Measurements from ENCODE around the gene CKB.

The CKB gene

DNA sequence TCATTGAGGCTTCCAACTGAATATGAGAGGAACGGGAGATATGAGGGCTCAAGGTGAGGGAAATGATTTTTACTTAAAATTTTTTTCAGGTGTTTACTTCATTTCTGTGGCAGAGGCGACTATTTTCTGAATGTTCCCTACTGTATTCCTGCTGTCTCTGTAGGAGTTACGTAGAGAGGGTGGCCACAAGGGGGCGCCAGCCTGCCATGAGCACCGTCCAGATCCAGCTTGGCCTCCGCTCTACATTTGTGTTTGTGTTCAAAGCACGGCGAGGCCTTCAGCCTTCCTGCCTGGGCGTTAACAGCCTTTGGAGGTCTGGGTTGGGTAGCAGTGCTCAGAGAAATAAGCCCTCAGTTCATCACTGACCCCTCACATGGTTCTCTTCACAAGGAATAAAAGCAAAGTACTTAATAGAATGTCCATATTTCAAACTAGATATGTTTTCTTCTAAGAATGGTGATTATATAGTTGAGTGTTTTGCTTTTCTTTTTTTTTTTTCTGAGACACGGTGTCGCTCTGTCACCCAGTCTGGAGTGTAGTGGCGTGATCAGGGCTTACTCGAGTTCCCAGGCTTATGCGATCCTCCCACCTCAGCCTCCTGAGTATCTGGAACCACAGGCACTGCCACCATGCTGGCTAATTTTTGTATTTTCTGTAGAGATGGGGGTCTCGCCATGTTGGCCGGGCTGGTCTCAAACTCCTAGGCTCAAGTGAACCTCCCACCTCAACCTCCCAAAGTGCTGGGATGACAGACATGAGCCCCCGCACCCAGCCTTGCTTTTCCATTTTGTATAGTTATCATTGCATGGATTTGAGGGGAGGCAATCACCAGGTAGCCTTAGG lies 22.3 kb downstream of the CKB start:
- no peaks in the 10 kb centered on the region for H3K9me3 ChIP-seq (replicated peaks; ENCODE audit: low read length)
- H3K36me3 ChIP-seq (ENCODE audit: insufficient read depth, low read length): peaks cover 69% of the 10 kb centered on the region

DNA sequence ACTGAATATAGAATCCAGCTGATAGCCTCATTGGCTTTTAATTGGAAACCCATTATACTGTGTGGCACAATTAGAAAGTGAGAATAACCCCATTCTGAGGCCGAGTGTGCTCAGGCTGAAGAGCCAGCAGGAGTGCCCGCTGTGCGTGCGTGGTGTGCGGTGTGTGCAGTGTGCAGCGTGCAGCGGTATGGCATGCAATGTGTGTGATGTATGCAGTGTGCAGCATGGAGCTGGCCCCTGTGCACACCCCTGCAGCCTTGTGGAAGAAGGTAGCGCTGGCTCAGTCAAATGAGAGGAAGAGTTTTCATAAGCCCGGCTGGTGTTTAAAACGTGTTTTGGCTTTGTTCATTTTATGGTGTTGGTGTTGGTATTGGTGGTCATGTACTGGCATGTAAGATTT lies 22.9 kb downstream of the CKB start:
- peaks cover 69% of the 10 kb centered on the region for H3K36me3 ChIP-seq (ENCODE audit: insufficient read depth, low read length)
- H3K4me2 ChIP-seq (ENCODE audit: low read length): no peak overlapping the region
- no peak overlapping the region for H3K4me3 ChIP-seq (ENCODE audit: low read length)

More for the DNA sequence above, 22.3 kb downstream of the CKB start:
- H3K4me1 ChIP-seq (ENCODE audit: control insufficient read depth, insufficient read depth, low read length): peaks cover 4% of the 10 kb centered on the region
- H3K9ac ChIP-seq (ENCODE audit: low read depth, low read length): peak overlapping the region; percentile 22
- H3K27me3 ChIP-seq (ENCODE audit: control insufficient read depth, insufficient read depth, low read length): no peaks in the 10 kb centered on the region
- H3K4me2 ChIP-seq (ENCODE audit: low read length): no peak overlapping the region
- H3K4me3 ChIP-seq (ENCODE audit: low read length): no peak overlapping the region

GRCh38 chr14:103496776-103497175 lies 25.9 kb downstream of the CKB start:
- H3K4me1 ChIP-seq (ENCODE audit: control insufficient read depth, insufficient read depth, low read length): peaks cover 4% of the 10 kb centered on the region
- no peak overlapping the region for H3K4me3 ChIP-seq (ENCODE audit: low read length)
- H3K9ac ChIP-seq (ENCODE audit: low read depth, low read length): no peak overlapping the region
- H3K27me3 ChIP-seq (ENCODE audit: control insufficient read depth, insufficient read depth, low read length): no peaks in the 10 kb centered on the region
- H3K36me3 ChIP-seq (ENCODE audit: insufficient read depth, low read length): peaks cover 61% of the 10 kb centered on the region
- H3K4me2 ChIP-seq (ENCODE audit: low read length): no peak overlapping the region
- no peaks in the 10 kb centered on the region for H3K9me3 ChIP-seq (replicated peaks; ENCODE audit: low read length)

More for the DNA sequence above, 22.9 kb downstream of the CKB start:
- H3K4me1 ChIP-seq (ENCODE audit: control insufficient read depth, insufficient read depth, low read length): peaks cover 4% of the 10 kb centered on the region
- H3K27me3 ChIP-seq (ENCODE audit: control insufficient read depth, insufficient read depth, low read length): no peaks in the 10 kb centered on the region
- no peak overlapping the region for H3K9ac ChIP-seq (ENCODE audit: low read depth, low read length)
- H3K9me3 ChIP-seq (replicated peaks; ENCODE audit: low read length): no peaks in the 10 kb centered on the region

DNA sequence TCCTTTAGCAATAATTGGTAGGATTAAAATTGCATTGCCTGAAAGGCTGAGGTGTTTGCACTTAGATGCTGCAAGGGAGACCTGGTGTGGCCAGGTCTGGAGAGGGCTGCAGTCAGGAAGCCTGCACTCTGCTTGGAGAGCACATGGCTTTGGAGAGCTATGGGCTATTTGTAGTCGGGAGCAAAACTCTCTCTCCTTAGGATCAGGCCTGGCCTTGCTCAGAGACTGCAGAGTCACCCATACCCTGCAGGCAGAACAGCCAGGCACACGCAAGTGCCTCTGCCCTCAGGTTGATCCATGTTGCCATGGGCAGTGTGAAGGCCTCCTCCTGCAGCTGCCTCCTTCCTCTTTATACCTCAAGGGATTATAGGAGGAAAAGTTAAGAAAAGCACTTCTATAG lies 26.8 kb downstream of the CKB start:
- H3K4me2 ChIP-seq (ENCODE audit: low read length): no peak overlapping the region
- peaks cover 4% of the 10 kb centered on the region for H3K4me1 ChIP-seq (ENCODE audit: control insufficient read depth, insufficient read depth, low read length)
- peaks cover 56% of the 10 kb centered on the region for H3K36me3 ChIP-seq (ENCODE audit: insufficient read depth, low read length)
- H3K4me3 ChIP-seq (ENCODE audit: low read length): no peak overlapping the region
- no peaks in the 10 kb centered on the region for H3K27me3 ChIP-seq (ENCODE audit: control insufficient read depth, insufficient read depth, low read length)
- no peaks in the 10 kb centered on the region for H3K9me3 ChIP-seq (replicated peaks; ENCODE audit: low read length)
- H3K9ac ChIP-seq (ENCODE audit: low read depth, low read length): no peak overlapping the region

GRCh38 chr14:103492156-103492925 lies 30.3 kb downstream of the CKB start:
- Histone ChIP-seq H3K36me3 (ENCODE audit: insufficient read depth, low read length) (peaks cover 67% of the 10 kb centered on the region), H3K4me1 (ENCODE audit: control insufficient read depth, insufficient read depth, low read length) (peaks cover 2% of the 10 kb centered on the region)

GRCh38 chr14:103491691-103492090 lies 30.9 kb downstream of the CKB start:
- H3K4me1 ChIP-seq (ENCODE audit: control insufficient read depth, insufficient read depth, low read length): peaks cover 2% of the 10 kb centered on the region
- H3K9me3 ChIP-seq (replicated peaks; ENCODE audit: low read length): no peaks in the 10 kb centered on the region
- no peak overlapping the region for H3K4me2 ChIP-seq (ENCODE audit: low read length)
- H3K4me3 ChIP-seq (ENCODE audit: low read length): no peak overlapping the region
- no peaks in the 10 kb centered on the region for H3K27me3 ChIP-seq (ENCODE audit: control insufficient read depth, insufficient read depth, low read length)
- H3K36me3 ChIP-seq (ENCODE audit: insufficient read depth, low read length): peaks cover 69% of the 10 kb centered on the region
- no peak overlapping the region for H3K9ac ChIP-seq (ENCODE audit: low read depth, low read length)

More at GRCh38 chr14:103492156-103492925, 30.3 kb downstream of the CKB start:
- H3K4me2 ChIP-seq (ENCODE audit: low read length): no peak overlapping the region
- no peaks in the 10 kb centered on the region for H3K9me3 ChIP-seq (replicated peaks; ENCODE audit: low read length)
- no peak overlapping the region for H3K4me3 ChIP-seq (ENCODE audit: low read length)
- no peak overlapping the region for H3K9ac ChIP-seq (ENCODE audit: low read depth, low read length)
- H3K27me3 ChIP-seq (ENCODE audit: control insufficient read depth, insufficient read depth, low read length): no peaks in the 10 kb centered on the region

DNA sequence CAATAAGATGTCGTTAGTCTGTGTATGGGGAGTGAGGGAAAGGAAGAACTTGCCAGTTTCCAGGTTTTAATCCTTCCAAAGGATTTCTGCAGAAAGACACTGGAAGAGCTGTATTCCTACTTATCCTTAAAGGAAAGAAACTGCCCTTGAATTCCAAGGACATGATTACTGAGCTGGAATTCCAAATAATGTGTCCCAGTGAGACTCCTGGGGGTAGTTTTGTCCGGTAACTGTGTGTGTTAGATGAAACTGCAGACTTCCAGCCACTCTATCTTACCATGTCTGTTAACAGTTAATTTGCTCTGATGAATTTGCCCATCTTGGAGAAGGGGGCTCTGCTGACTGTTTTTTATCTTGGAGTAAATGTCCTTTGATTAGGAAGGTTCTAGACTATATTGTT lies 33.0 kb downstream of the CKB start:
- peaks cover 57% of the 10 kb centered on the region for H3K36me3 ChIP-seq (ENCODE audit: insufficient read depth, low read length)
- H3K4me3 ChIP-seq (ENCODE audit: low read length): no peak overlapping the region
- H3K9me3 ChIP-seq (replicated peaks; ENCODE audit: low read length): no peaks in the 10 kb centered on the region
- peaks cover 2% of the 10 kb centered on the region for H3K4me1 ChIP-seq (ENCODE audit: control insufficient read depth, insufficient read depth, low read length)
- H3K9ac ChIP-seq (ENCODE audit: low read depth, low read length): no peak overlapping the region
- H3K27me3 ChIP-seq (ENCODE audit: control insufficient read depth, insufficient read depth, low read length): no peaks in the 10 kb centered on the region
- no peak overlapping the region for H3K4me2 ChIP-seq (ENCODE audit: low read length)

DNA sequence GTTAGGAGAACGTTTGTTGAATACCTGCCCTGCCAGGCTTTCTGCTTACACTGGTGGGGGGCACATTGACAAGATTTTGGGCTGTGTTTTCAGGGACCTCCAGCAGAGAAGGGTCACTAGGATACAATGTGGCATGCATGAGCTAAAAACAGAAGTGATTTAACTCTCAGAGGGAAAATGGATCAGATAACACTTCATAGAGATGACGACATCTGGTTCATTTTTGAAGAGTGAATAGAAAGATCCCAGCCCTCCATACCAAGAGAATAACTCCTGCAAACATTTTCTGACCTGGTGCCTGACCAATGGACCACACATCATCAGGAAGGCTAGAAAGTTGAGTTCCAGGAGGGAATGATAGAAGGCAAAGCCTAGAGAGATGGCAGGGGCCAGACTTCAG lies 33.7 kb downstream of the CKB start:
- Histone ChIP-seq H3K4me1 (ENCODE audit: control insufficient read depth, insufficient read depth, low read length) (peaks cover 3% of the 10 kb centered on the region), H3K9ac (ENCODE audit: low read depth, low read length) (no peak overlapping the region), H3K36me3 (ENCODE audit: insufficient read depth, low read length) (peaks cover 61% of the 10 kb centered on the region), H3K27me3 (ENCODE audit: control insufficient read depth, insufficient read depth, low read length) (no peaks in the 10 kb centered on the region), H3K9me3 (replicated peaks; ENCODE audit: low read length) (no peaks in the 10 kb centered on the region), H3K4me3 (ENCODE audit: low read length) (no peak overlapping the region), H3K4me2 (ENCODE audit: low read length) (no peak overlapping the region)

- H3K4me3 ChIP-seq (ENCODE audit: low read length): no peak overlapping the region
- no peak overlapping the region for H3K4me2 ChIP-seq (ENCODE audit: low read length)
- no peaks in the 10 kb centered on the region for H3K27me3 ChIP-seq (ENCODE audit: control insufficient read depth, insufficient read depth, low read length)
- no peaks in the 10 kb centered on the region for H3K9me3 ChIP-seq (replicated peaks; ENCODE audit: low read length)
- H3K36me3 ChIP-seq (ENCODE audit: insufficient read depth, low read length): peaks cover 59% of the 10 kb centered on the region
- peaks cover 5% of the 10 kb centered on the region for H3K4me1 ChIP-seq (ENCODE audit: control insufficient read depth, insufficient read depth, low read length)
- no peak overlapping the region for H3K9ac ChIP-seq (ENCODE audit: low read depth, low read length)
Observed at GRCh38 chr14:103488071-103488470, 34.6 kb downstream of the CKB start.

DNA sequence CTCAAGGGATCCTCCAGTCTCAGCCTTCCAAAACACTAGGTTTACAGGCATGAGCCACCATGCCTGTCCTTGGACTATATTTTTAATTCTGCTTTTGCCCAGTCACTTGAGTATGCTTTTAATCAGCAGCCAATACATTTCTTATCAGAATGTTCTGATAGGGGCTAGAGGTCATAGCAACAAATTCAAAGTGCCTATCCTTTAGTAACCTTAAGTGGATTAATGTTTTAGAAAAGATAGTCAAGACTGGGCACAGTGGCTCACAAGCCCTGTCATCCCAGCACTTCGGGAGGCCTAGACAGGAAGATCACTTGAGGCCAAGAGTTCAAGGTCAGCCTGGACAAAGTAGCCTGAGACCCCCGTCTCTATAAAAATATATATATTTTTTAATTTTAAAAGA lies 37.1 kb downstream of the CKB start:
- Histone ChIP-seq H3K4me1 (ENCODE audit: control insufficient read depth, insufficient read depth, low read length) (peaks cover 5% of the 10 kb centered on the region), H3K9me3 (replicated peaks; ENCODE audit: low read length) (no peaks in the 10 kb centered on the region), H3K36me3 (ENCODE audit: insufficient read depth, low read length) (peaks cover 58% of the 10 kb centered on the region), H3K9ac (ENCODE audit: low read depth, low read length) (no peak overlapping the region), H3K4me2 (ENCODE audit: low read length) (no peak overlapping the region), H3K4me3 (ENCODE audit: low read length) (no peak overlapping the region), H3K27me3 (ENCODE audit: control insufficient read depth, insufficient read depth, low read length) (no peaks in the 10 kb centered on the region)

GRCh38 chr14:103483600-103483999 lies 39.0 kb downstream of the CKB start:
- no peak overlapping the region for H3K4me2 ChIP-seq (ENCODE audit: low read length)
- H3K36me3 ChIP-seq (ENCODE audit: insufficient read depth, low read length): peaks cover 52% of the 10 kb centered on the region
- no peaks in the 10 kb centered on the region for H3K27me3 ChIP-seq (ENCODE audit: control insufficient read depth, insufficient read depth, low read length)
- no peak overlapping the region for H3K9ac ChIP-seq (ENCODE audit: low read depth, low read length)
- no peak overlapping the region for H3K4me3 ChIP-seq (ENCODE audit: low read length)
- peaks cover 3% of the 10 kb centered on the region for H3K4me1 ChIP-seq (ENCODE audit: control insufficient read depth, insufficient read depth, low read length)
- no peaks in the 10 kb centered on the region for H3K9me3 ChIP-seq (replicated peaks; ENCODE audit: low read length)
